Myocyte (in vitro differentiated cells): ENCODE measurements around the gene MECP2. TPM values are rescaled to one million over a fixed set of nuclear protein-coding genes. Genes with fewer than 3 reads are reported as not detected.

ENCODE experiments used
- DNase-seq: peaks from one replicate; pipeline ENCODE4 v3.0.0-alpha.2; 2012; ENCODE audit warnings: low read depth
- total RNA-seq: library from RNA; depleted of rRNA; stranded (reverse); fragments of >200 nt; gene quantifications from 2 replicates; pipeline ENCODE4 v1.2.3, GENCODE V29; 2014

Gene MECP2
- total RNA-seq, 1 donor from 2014 or later = 28.5 TPM

DNA sequence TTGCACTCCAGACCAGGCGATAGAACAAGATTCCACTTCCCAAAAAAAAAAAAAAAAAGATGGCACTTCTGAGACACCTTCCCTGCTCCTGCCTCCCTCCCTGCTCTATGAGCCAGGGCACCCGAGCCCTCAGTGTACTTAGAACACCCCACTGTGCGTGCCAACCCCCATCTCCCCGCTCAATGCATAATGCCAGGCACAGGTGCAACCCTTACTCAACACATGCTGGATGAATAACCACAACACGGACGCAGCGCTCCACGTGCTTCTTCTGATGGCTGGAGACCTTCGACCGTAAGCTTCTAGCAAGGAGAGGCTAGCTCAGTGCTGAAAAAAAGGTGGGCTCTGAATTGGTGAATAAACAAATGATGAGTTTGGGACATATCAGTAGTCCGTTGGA is 57.9 kb downstream of the MECP2 start:
- no peak for DNase-seq

DNA sequence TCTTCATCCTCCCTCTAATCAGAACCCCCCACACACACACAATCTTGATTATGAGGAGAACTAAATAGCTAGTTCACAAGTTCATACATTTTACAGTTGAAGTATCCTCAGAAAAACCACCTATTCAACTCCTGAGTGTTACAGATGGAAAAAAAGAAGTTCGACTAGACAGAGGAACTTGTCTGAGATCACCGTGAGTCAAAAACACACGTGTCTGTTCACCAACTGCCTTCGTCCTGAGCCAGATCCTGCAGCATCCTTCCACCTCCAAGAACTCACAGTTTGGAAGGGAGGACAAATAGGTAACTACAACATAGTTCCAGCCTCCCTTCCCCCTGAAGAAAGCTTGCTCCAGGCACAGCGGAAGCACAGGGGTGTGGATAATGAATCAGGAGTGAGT is 58.9 kb downstream of the MECP2 start:
- DNase-seq = no peak

DNA sequence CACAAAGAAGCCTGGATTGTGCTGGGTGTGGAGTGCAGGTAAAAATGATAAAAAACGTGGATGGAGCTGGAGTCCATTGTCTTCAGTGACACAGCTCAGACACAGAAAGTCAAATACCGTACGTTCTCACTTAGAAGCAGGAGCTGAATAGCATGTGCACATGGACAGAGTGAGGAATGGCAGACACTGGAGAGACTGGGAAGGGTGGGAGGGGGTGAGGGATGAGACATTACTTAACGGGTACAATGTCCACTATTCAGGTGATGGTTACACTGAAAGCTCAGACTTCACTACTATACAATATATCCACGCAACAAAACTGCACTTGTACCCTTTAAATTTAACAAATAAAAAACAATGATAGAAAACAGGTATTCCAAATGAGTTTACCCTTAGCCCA is 59.8 kb downstream of the MECP2 start:
- DNase-seq = no peak

DNA sequence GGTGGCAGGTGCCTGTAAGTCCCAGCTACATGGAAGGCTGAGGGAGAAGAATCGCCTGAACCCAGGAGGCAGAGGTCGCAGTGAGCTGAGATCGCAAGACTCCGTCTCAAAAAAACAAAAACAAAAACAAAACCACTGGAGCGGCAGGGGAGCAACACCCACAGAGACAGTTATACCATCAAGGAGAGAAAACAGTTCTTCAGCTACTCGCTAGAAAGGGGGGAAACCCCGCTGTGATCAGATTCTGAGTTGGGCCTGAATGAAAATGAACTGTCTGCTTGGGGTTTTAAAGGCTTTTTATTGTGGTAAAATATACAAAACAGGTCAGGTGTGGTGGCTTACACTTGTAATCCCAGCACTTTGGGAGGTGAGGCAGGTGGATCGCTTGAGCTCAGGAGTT is 61.0 kb downstream of the MECP2 start:
- no peak for DNase-seq

DNA sequence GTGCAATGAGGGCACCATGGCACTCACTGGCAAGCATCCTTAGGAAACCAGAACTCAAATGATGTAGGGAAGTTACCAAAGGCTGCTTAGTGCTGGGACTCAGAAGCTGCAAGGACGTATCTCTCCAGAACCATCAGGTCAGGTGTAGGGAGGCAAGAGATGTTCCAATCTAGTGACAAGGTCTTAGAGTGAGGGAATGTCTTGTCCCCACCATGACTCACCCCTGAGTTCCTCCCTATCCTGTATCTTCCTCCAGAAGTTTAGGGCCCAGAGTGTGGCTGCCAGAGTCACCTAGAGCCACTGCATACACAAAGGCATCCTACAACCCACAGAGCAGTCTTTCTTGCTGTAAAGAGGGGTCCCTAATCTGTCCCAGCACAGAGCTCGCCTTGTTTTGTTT is 63.7 kb downstream of the MECP2 start:
- no peak for DNase-seq

DNA sequence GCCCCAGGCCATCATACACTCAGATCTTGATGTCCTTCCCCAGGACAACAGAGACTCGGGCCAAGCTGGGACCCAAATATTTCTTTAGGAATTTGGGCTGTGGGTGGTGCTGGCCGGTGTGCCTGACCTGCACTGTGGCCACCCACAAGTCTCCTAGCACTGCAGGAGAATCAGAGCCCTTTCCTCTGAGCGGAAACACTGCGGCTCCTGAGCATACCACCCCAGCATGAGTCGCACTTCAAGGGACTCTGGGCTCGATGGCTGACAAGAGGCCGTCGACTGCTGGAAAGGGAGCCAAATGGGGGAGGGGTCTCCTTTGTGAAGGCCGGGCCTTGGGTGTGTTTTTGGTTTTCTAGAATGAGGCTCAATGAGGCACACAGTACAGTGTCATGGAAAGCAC is 64.9 kb downstream of the MECP2 start:
- DNase-seq = no peak

DNA sequence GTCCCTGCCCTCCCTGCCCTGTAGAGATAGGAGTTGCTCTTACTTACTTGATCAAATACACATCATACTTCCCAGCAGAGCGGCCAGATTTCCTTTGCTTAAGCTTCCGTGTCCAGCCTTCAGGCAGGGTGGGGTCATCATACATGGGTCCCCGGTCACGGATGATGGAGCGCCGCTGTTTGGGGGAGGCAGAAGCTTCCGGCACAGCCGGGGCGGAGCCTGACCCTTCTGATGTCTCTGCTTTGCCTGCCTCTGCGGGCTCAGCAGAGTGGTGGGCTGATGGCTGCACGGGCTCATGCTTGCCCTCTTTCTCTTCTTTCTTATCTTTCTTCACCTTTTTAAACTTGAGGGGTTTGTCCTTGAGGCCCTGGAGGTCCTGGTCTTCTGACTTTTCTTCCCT is 65.4 kb downstream of the MECP2 start:
- no peak for DNase-seq

DNA sequence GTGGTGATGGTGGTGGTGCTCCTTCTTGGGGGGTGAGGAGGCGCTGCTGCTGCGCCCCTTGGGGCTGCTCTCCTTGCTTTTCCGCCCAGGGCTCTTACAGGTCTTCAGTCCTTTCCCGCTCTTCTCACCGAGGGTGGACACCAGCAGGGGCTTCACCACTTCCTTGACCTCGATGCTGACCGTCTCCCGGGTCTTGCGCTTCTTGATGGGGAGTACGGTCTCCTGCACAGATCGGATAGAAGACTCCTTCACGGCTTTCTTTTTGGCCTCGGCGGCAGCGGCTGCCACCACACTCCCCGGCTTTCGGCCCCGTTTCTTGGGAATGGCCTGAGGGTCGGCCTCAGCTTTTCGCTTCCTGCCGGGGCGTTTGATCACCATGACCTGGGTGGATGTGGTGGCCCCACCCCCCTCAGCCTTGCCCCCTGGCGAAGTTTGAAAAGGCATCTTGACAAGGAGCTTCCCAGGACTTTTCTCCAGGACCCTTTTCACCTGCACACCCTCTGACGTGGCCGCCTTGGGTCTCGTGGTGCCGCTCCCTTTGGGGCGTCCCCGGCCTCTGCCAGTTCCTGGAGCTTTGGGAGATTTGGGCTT is 66.7 kb downstream of the MECP2 start:
- DNase-seq = no peak

DNA sequence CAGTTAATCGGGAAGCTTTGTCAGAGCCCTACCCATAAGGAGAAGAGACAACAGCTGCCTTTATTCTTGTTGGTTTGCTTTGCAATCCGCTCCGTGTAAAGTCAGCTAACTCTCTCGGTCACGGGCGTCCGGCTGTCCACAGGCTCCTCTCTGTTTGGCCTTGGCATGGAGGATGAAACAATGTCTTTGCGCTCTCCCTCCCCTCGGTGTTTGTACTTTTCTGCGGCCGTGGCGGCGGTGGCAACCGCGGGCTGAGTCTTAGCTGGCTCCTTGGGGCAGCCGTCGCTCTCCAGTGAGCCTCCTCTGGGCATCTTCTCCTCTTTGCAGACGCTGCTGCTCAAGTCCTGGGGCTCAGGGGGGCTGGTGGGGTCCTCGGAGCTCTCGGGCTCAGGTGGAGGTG is 67.3 kb downstream of the MECP2 start:
- no peak for DNase-seq

DNA sequence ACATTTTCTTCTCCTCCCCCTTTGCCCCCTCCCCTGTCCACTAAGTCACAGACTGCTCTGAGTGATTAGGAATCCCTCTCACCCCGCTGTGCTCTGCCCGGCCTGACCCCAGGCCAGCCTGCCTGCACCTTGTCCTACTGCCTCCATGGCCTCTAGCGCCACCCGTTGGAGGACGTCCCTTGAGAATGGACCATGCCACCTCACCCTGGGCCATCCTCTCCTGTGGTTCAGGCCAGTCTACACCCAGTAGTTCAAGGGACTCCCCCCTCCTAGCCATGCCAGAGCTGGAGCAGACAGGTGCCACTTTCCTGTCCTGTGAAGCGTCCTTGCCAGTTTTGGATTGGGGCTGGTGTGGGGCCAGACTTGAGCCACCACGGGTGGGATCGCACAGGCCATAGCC is 68.1 kb downstream of the MECP2 start:
- DNase-seq = no peak

DNA sequence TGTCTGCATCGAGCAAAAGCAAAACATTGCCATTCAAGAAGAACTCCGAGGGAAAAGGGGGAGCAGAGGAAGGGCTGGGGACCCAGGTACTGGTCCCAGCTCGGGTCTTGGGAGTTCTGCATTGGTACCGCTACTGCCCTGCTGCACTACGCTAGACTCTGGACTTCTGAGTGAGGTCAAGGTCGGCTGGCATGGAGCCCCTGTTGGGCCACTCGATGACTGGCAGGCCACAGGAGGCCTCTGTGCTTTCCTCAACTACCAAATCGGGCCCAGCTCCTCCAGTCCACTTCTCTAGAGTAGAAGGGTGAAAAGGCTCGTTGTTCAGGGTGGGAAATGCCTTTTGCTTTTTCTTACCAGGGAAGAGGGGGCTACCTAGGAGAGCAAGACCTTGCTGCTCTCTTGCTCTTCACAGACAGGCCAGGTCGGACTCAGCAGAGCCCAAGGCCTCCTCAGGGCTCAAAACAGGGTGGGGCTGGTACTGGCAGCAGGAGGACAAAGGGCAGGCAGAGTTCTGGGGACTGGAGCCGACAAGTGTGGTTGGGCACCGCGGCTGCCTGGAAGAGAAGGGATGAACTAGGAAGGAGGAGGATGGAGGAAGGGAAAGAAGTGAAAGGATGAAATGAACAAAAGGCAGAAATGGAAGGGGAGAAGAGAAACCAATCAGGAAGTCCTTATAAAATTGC is 68.9 kb downstream of the MECP2 start:
- no peak for DNase-seq

DNA sequence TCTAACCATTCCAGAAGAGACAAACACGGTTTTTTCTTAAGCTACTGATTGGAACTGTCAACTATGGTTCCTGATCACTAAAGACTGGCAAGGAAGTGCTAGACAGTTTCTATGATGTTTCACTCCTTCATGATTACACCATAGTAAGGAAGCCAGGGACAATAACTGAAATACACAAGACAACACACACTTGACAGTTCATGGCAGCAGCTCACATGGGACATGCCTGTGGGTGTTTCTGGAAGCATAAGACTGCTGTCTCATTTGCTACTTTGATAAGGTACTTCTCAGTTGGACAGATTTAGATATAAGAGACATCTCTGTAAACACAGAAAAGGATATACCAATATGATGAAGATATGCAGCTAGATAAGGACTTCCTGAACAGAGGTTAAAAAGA is 69.5 kb downstream of the MECP2 start:
- DNase-seq = no peak

DNA sequence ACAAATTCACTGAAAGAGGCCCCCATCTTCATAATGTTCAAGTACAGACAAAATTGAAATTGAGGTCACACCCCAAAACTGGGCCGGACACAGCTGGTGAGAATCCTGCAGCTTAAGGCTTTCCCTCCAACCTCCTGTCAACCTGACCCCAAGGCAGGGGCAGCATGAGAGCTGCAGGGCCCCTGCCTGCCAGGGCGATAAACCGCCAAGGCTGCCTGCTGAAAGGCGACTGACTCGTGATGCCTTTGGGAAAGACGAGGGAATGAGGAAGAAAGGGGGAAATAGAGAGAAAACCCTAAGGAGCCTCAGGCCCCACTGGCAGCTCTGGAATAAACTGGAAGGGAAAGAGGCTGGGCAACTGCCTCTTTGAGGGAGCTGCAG is 70.5 kb downstream of the MECP2 start:
- no peak for DNase-seq

DNA sequence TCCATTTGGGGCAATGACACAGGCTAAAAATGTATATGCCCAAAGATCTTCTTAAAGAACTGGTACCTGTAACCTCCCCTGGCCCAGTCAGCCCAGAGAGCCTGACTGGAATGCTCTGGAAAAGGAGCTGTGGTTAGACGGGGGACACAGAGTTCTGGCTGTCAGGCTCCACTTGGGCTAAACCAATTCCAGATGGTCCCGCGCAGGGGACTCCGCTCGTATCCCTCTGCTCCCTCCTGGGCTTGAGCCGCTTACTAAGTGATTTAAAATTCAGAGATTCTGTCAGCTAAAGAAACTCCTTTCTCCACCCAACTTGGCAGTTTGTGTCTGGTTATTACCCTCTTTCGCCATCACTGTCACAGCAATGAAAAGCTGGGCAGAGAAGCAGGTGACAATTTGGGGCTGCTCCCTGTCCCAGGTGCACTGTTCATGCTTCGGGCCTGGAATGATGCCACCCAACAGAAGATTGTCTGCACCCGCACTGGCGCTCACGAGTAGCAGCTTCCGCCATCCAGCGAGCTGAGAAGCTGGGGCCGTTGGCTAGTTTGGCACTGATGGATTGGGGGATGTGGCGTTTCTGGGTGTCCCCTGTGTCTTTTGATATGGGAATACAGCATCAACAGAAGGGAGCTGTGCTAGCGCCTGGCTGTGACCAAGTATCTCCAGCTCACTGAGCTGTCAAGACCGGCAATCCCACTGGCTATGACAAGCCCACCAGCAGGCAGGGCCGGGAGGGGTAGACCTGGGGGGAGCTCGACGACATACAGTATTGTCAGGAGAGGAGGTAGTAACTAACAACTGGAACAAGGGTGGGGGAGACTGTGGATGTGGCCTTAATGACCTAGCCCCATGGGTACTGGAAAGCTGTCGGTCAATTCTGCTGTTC is 71.1 kb downstream of the MECP2 start:
- DNase-seq = no peak

DNA sequence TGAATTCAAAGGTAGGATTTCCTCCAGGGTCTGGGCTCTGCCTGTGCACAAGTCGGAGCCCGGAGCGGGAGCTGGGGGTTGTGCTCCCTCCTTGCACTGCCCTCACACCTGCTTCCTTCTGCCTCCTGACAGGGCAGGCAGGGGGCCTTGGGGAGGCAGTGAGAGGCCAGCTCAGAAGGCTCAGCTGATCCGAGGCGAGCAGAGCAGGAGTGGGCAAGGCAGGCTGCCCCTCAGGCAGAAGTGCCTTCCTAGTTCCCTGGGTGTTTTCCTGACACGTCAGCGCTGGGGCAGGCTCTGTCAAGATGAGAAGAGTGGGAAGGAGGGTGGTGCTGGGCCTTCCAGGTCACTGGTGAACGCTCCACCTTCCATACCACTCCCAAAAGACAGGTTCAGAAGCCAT is 72.3 kb downstream of the MECP2 start:
- DNase-seq = no peak

DNA sequence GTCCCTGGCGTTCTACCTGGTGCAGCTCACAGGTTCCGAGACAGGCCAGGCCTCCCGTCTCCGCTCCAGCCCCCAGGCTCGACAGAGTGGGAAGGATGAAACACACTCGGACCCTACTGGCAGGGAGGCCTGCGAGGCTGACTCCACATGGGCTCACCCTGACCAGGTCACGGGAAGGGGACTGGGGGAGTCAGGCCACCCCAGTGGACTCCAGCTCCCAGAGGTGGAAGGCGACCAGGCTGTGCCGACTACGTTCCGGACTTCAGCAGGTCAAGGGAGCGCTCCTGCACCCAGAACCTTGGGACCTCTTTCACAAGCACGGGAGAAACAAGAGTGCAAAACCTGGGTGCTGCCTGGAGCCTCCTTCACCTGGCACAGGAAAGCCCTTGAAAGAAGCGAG is 73.2 kb downstream of the MECP2 start:
- DNase-seq = no peak

DNA sequence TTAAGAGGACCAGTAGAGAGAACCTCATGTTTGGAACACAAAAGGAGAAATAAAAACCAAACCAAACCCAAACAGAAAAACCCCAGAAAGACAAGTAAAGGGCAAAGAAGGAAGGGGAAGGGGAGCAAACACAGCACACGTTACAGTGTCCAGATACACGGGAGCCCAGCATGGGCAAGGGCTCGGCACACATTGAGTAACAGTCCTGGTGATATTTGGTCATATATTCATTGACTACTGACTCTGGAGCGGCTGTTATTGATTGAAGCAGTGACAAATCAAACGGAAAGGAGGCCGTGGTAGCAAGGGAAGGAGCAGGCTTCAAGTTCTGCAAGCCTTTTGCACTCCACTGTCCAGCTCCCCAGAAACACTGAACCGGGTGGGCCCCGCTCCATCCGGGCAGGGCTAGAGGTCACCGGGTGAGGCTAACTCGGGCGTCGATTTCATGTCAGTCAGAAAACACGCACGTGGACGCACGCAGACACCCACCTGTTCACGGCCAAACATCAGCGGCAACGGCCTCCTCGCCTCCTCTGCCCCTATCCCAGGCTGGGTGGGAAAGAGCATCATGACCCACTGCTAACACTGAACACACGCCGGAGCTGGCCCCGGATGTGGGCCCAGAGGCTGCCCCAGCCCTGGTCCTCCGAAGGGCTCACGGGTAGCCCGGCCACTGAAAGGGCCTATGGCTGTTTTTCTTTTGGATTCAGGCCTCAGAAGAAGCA is 74.1 kb downstream of the MECP2 start:
- no peak for DNase-seq

DNA sequence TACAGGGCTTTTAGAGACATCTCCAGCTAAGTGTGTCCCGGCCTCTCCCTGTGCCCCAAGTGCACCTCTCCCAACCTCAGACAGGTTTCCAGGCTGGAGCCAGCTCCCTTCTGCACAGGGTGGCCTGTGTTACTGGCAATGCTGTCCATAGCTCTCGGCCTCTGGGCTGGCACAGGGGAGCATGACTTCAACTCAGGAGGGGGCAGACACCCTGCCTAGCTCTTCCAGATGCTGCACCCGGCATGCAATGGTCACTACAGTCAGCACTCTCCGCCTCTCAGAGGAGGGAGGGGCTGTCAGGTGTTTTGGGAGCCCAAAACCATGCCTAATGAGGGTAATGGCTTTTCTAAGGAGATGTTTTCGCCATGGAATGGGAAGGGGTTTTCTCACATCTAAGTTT is 75.4 kb downstream of the MECP2 start:
- no peak for DNase-seq

DNA sequence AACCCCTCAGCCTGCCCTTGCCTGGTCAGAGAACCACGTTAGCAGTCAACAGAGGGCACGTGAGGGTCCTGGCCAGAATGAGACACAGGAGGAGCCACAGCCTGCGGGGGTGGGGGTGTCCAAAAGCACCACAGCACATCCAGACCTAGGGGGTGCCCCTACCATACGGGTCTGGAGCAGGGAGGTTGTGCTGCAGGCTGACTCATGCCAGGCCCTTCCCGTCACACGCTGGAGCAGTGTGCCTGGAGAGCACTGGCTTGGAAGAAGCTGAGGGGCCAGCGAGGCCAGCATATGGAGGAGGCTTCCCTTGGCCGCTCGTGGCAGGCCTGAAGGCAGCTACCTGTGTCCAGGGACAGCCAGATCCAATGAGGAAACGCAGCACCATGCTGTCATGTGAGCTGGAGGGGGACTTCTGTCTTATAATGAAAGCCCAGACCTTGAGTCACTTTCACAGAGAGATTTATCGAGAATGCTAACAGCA is 76.3 kb downstream of the MECP2 start:
- DNase-seq = peak; percentile 50

DNA sequence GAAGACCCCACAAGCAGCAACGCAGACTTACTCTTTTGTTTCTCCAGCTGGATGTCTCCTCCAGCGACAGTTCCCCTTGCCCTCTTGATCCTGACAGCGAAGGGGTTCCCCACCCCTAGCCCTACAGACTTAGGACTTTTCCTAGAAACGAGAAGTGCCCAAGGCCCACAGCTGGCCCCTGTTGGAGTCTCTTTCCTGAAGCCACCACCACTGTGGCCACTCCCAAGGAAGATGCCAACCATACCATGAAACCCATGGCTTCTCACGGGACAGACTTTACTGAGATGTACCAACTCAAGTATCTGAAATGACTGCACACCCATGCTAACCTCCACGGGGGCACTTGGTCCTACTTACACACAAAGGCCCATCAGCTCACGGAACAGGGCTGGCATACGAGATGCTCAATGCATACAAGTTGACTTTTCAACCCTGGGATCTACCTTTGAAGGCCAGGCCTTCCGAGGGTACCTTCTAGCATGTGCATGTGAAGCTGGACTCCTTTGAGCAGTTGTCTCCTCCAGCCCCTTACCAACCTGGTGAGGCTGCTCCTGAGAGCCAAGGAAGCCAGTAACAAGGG is 76.9 kb downstream of the MECP2 start:
- DNase-seq = peak; percentile 42
